ENCODE data around the gene GASK1A.

GRCh38 chr3:43086460-43087165, 107.5 kb downstream of the GASK1A start:
- TF ChIP-seq CTCF (IDR thresholded peaks at IDR 0.05; ENCODE audit: low read depth, low read length): no peak
- TF ChIP-seq POLR2A (IDR thresholded peaks at IDR 0.05; ENCODE audit: extremely low read depth, insufficient read length): no peak
- no peak for TF ChIP-seq MYC (IDR thresholded peaks at IDR 0.05; ENCODE audit: low read depth, low read length)
- TF ChIP-seq, protein P1, sequence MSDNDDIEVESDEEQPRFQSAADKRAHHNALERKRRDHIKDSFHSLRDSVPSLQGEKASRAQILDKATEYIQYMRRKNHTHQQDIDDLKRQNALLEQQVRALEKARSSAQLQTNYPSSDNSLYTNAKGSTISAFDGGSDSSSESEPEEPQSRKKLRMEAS (IDR thresholded peaks at IDR 0.05; ENCODE audit: low read depth, low read length): no peak
